Activated T-cell treated with anti-CD3 and anti-CD28 coated beads, Interleukin-2, amount 50 U/mL, for 1 hour (primary cell): ENCODE results near the gene TCERG1L.
"Not testable (repeated sequence)": the region's sequence is repeated elsewhere in the genome, so short reads cannot be mapped to it uniquely, and the experiment has no call there.

Experiments used
- DNase-seq: peaks from one replicate; pipeline ENCODE4 v3.0.0-alpha.2; 2020

TCERG1L gene, protein sequence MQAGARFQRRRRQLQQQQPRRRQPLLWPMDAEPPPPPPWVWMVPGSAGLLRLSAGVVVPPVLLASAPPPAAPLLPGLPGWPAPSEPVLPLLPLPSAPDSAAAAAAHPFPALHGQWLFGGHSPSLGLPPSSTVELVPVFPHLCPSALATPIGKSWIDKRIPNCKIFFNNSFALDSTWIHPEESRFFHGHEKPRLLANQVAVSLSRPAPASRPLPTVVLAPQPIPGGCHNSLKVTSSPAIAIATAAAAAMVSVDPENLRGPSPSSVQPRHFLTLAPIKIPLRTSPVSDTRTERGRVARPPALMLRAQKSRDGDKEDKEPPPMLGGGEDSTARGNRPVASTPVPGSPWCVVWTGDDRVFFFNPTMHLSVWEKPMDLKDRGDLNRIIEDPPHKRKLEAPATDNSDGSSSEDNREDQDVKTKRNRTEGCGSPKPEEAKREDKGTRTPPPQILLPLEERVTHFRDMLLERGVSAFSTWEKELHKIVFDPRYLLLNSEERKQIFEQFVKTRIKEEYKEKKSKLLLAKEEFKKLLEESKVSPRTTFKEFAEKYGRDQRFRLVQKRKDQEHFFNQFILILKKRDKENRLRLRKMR

DNA sequence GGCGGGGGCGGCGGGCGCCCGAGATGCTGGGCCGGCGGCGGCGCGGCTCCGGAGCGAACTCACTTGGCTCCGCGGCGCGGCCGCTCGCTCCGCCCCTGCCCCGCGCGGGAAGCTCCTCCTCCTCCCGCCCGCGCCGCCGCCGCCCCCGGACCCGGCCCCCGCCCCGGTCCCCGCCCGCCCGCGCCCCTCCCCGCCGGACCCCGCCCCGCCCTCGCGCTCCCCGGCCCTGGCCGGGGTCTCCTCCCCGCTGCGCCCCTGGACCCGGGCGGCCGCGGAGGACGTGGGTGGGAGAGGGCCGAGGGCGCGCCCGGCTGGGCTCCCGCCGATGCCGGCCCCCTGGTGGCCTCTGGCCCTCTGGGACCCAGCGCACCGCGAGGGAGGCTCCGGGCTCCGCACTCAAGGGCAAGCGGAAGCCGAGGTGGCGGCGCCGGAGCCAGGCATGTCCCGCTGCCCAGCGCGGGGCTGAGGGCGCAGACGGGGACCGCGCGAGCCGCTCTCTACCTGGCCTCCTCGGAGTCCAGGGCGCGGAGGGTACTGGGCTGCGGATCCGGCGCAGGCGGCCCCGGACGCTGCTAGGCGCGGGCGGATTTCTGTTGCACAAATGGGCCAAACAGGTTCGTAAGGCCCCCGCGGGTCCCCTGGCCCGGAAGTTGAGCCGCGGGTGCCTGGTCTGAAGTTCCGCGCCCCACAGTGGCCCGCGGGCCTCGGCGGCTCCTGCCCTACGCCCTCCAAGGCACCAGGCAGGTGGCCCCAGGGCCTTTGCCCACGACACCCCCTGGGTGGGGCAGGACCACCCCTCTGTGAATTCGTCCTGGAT is at the start of gene TCERG1L:
TSS of gene TCERG1L (minus strand) at position 61 of the 817 bp plus-strand sequence. CDS start 86 bp downstream, outside the sequence.
- no peak for DNase-seq

DNA sequence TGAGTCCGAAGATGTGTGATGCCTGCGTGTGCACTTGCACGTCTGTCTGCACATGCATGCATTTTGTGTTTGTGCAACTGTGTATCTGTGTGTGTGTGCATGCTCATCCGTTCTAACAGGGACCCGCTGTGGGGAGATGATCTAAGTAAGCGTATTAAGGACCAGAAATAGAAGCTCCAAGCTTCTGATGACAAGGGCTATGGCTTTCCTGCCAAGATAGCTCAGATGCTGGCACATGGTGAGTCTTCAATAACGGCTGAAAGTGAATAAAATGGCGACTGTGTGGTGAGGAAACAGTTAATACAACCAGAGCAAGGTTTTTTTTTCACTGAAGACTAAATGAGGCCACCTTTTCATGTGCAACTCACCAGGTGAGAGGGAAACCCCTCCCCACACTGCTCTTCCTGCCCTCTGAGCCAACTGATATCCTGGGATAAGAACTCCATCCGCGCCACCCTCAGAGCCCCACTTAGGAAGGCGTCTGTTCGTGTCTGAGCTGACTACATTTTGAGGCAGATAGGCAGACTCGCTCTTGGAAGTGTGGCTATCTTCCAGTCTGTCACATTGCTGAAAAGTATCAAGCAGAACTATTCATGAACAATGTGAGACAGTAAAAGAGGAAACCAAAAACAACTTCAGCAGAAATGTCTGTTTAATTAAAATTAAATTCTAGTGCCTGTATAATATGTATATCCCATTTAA is 47.4 kb upstream of the TCERG1L start:
- DNase-seq = no peak

DNA sequence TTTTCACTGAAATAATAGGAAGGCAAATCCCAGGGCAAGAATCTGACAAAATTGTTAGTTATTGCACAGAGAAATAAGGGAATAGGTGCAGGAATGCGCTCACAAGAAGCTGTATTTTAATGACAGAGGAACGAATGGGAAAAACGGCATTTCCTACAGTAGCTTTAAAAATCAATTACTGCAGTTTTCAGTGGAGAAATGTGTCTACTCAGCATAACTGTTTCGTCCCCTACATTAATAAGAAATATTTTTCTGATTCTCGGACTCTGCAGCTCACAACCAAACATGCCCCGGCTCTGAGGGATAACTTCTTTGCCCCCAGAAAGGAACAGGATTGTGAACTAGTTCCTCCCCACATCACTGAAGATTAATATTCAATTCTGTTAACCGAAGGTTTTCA is 44.9 kb upstream of the TCERG1L start:
- no peak for DNase-seq

DNA sequence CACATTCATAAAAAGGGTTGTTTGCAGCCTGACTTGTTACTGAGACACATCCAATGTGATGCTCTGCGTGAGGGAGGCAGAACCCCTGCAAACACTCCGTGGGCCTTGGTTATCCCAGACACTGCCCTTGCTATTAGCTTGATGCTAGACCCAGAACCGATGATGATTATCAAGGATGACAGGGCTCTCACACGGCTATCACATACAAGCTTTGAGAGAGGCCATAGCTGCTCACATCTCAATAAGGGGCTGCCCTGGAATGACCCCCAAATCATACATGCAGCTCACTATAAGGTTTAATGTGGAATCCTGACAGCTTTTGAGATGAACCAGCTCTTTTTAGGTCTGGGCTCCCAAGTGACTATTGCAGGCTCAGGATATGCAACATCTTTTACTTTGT is 44.4 kb upstream of the TCERG1L start:
- DNase-seq = no peak

DNA sequence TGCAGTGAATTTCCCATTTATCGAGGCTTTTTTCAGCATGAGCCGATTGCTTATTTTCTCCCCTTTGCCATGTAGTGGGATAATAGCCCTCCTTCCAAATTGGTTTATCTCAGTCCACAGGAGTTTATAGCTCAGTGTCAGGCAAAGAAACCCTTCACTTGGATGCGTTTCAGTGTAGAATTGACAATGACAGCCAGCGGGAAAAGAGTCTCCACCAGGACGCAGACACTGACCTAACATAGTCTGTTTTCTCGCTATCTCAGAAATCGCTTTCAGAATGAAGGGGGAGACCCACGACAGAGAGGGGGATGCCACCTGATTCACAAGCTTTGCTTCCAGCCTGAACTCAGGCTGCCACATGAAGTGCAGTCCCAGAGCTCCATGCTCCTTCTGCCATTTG is 43.5 kb upstream of the TCERG1L start:
- no peak for DNase-seq

DNA sequence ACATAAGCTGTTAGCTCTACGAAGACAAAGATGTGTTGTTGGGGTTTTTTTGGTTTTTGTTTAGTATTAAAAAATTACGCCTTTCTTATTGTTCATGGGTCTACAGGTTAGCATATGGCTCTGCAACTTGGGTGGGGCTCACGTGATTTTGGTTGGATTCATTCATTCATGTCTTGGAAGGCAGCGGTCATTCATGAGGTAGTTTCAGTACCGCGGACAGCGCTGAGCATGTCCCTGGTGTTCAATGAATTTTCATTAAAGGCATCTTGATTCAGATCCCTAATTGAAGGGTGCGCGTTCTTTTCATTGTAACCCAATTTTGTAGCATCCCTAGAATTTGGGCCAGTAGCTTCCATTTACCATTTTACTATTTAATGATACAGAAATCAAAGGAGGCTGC is 42.9 kb upstream of the TCERG1L start:
- DNase-seq = no peak

DNA sequence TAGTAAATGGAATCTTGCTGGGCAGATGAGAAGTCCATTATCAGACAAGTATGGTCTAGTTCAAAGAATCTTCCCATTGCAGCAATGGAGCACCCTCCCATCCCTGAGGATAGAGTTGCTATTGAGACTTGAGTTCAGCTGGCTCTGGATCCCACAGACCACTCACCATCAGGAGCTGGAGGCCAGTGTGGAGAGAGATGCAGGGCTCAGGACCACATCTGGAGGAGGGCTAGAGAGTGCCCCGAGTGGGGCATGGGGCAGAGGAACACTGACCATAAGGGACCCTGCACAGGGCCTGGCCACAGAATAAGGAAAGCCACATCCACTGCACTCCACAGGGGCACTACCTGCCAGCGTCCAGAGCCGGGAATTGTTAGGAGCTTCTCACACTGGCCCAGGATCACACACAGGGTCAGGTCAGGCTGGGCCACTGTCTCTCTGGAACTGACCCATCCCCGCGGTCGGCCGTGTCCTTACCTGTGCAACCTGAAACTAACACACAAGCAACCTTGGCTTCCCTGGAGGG is 41.3 kb upstream of the TCERG1L start:
- DNase-seq = no peak

DNA sequence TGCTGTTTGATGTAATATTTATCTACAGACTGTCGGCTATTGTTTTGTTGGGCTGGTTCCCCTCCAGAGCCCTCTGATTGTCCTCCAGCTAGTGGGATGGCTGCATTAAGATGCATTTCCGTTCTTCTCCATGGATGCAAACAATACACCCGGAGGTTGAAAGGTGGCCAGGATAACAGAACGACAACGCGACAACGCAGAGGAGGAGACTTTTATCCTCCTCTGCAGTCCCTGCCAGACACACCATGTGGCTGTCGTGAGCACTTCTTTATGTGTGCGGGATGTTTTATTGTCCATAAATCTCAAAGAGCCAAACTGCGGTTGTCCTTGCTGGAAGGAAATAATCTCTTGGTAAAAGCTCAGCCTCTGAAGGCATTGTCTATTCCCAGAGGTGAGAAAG is 39.1 kb upstream of the TCERG1L start:
- no peak for DNase-seq

DNA sequence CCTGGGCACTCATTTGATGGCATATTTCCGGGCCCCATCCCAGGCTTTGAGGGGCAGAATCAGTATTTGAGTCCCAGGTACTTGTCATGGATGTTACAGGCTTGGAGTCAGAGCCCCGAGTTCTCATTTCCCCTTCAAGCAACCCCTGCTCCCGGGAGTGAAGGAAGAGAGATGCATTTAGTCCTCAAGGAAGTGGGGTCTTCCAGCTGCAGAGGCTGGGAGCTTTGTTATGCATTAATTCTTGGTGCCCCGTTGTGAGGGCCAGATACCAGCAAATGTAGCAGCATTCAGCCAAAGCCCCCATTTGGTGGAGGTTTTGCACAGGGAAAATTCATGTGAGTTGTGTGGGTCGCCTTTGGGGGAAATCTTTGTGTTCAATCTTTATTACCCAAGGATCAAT is 38.7 kb upstream of the TCERG1L start:
- no peak for DNase-seq

DNA sequence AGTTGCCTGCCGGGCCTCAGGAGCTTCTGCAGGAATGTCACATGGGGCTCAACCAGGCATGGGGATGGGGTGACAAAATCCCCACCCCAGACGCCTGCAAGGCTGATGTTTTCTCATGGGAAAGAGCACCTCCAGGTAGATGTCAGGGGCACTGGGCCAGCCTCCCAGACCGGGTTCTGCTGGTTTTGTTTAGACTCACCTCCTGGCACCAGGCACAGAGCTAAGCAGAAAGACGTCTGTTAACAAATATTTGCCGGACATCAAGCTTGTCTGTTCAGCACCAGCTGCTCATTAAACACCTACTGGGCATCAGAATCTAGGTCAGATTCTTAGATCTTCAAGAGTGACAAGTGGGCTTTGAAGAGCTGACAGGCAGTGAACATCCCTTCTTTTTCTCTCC is 34.9 kb upstream of the TCERG1L start:
- DNase-seq = no peak

DNA sequence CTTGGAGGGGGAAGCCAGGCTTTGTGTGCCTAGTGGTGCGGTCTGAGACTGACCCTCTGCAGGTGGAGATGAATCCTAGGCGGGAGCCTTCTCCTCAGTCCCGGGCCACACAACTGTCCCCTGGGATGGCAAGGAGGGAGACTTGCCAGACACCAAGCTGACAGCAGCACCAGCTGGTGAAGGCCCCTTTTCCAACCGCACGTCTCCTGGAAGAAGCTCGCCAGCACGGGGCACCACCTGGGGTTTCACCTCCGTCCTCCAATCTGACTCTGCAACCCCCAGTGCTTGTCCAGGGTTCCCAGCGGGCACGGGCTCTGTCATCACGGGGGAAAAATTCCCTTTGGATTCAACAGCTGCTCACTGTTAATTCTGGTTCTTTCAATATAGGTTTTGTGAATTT is 34.2 kb upstream of the TCERG1L start:
- no peak for DNase-seq

DNA sequence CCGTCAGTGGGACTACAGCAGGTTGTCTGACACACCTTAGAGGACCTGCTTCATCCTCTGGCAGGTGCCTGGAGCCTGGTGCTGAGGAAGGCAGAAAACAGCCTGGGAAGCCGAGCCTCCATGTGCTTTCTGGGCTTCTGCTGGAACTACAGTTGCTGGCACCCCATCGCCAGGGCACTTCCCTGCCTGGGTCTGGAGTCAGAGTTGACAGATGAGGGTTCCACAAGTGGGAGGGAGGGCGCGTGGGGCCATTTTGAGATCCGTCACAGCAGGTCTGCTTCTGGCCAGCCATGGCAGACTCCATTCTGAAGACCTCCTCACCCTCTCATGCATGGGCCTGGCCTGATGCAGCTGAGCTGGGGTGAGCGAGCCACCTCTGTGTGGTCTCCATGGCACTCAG is 33.2 kb upstream of the TCERG1L start:
- no peak for DNase-seq

DNA sequence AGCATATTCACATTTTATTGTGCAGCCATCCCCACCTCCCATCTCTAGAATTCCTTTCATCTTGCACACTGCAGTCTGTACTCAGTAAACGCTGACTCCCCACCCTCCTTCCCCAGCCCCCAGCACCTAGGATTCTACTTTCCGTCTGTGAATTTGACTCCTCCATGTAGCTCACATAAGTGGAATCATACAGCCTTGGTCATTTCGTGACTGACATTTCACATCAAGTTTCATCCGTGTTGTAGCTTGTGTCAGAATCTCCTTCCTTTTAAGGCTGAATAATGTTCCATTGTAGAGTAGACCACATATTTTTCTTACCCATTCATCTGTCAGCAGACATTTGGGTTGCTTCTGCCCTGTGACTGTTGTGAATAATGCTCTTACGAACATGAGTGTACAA is 26.2 kb upstream of the TCERG1L start:
- DNase-seq = no peak

DNA sequence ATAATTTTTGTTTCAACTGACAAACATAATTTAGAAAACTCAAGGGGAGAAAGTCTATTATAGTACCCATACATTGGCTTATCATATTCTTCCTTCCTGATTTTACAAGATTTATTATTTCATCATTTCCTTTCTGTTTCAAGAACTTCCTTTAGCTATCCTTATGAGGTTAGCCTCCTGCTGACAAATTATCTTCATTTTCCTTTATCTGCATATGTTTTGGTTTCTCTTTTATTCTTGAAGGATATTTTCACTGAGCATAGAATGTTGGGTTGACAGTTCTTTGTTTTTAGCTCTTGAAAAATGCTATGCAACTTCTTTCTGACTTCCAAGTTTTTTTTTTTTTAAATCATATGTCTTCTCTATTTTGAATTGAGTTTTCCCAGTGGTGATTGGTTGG is 21.3 kb upstream of the TCERG1L start:
- DNase-seq = no peak

DNA sequence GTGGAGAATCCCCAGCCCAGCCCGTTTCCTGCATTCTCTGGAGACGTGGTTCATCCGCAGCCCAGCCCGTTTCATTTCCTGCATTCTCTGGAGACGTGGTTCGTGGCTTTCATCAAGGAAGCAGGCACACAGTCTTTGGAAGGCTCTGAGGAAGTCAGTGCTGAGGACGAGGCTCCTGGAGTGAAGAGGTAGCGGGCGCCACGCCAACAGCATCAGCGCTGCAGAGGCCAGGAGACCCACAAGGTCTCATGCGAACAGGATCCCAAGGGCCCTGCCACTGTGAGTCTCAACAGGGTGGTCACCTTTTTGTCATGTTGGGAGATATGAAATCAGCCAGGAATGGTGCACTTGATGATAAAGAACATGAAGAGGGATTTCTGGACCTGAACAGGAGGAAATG is 12.4 kb upstream of the TCERG1L start:
- no peak for DNase-seq

DNA sequence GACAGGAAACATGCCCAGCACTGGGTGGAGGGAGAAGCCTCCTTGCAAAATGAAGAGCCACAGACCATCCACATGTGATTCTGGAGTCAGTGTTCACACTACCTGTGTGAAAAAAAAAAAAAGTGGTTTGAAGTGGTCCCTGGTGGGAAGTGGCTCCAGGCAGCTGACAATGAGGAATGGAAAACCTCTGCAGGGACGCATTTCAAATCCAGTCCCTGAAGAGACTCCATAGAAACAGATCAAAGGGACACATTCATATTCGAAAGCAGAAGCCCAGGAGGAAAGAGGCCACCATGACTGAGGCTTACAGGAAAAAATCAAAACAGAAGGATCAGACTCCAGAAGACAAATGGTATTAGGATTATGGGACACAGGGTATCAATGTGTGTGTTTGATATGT is 11.5 kb upstream of the TCERG1L start:
- no peak for DNase-seq

DNA sequence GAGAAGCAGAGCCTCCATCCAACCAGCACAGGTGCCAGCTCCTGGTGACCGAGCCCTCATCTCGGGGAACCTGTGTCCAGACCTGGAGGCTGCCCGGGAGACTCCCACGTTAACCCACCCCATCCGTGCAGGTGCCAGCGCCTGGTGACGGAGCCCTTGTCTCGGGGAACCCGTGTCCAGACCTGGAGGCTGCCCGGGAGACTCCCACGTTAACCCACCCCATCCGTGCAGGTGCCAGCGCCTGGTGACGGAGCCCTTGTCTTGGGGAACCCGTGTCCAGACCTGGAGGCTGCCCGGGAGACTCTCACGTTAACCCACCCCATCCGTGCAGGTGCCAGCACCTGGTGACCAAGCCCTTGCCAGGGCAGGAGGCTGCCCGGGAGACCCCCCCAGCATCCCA is 11.1 kb upstream of the TCERG1L start:
- DNase-seq = not testable (repeated sequence)

DNA sequence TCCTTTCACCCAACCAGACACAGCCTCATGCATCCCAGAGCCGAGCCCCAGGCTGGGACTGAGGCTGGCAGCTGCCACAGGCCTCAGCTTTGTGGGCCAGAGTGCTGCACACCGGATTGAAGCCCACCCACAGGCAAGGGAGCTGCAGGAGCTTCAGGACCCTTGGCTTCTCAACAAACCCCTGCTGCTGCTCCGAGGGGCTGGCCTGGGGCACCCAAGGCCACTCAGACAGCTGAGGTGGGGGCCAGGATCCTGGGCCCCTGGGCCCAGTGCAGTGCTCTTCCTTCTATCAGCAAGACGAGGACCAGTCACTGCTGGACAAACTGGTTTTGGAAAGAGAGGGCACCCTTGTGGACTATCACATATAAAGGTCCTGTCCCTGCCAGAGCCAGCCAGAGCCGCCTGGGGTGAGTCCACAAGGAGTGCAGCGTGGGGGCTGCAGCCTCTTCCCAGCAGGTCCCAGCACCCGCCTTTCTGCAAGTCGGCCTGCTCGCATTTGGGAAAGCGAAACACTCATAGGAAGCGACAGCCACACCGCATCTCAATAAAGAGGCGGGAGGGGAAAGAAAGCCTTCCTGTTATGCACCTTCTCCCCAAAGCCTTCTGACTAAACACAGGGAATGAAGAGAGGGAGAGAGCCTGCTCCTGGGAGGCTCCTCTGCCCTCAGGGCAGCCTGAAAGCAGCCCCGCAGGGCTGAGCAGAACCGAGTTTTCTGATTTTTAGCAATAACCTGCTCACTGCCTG is 9.5 kb upstream of the TCERG1L start:
- DNase-seq = no peak

DNA sequence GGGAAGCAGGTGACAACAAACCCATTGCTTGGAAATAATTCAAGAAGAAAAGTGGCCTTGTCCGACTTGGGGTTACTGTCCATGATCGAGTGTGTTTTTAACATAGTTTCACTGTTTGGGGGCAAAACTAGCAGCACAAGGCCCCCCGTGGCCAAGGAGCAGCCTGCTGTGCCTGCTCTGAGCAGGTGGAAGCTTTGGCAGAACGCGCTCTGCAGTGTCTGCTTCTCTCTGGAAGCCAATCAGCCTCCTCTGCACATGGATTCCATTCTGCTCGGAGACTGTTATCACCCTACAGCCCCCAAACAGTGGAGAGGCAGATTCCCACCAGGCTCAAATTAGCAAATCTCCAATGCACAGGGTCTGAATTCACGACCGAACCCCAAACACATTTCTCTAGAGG is 7.3 kb upstream of the TCERG1L start:
- DNase-seq = no peak

DNA sequence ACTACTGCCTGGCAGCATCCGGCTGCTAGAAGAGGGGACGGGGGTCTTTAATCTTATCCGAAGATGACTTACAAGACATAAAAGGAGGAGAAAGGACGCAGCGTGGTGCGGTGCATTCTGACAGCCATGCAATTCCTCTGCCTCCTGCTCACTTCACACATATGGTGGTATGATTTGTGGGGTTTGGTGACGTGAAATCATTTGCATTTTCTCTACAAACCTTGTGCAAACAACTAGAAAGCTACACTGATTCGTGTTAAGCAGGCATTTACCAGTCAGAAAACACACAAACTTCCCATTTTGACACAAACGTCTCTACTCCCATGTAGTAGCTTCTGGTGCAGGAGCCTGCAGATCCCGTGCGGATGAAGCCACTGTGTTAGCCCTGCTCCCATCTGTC is 6.8 kb upstream of the TCERG1L start:
- DNase-seq = no peak

DNA sequence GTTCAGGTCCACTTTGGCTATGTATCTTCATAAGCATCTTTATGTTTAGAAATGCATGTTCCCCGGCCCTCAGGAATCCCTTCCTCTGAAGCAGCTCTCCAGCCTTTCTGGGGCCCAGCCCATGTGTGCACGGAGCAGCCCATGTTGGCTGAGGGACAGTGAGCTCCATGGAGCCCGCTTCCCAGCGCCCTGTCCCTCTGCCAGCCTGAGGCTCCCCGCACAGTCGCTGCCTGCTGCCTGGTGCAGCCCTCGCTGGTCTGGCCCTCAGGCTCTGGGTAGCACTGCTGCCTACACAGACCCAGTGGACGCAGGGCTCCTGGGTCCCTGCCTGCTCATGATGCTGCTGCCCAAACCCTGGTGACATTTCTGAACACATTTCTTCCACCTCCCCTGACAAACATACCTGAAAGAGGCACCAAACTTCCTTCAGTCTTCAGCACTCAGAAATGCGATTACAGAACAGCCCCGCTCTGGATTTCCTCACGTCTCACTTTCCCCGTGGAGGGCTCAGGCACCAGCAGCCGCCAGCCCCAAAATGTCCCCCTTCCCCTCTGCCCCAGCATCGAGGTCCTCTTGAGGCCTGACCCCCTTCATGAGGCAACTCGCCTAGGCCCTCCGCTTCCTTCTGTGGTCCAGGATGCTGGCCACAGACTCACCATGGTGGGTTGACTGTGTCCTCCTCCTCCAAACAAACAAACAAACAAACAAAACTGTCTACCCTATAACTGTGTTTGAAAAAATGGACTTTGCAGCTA is 5.0 kb upstream of the TCERG1L start:
- no peak for DNase-seq

DNA sequence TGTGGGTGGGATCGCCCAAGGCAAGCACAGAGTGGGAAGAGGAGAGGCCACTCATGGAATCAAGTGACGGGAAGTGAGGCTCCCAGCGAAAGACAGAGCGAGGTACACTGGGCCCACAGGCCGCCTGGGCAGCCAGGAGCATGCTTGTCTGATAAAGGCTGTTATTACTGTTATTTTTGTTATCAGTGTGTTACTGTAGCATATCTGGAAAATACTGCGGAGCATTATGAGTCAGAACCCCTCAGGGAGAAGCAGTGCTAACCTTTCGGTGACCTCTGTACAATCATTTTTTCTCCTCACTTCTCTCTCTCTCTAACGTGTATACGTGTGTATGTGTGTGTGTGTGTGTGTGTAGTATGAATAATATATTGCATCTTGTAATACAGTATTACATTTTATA is 3.8 kb upstream of the TCERG1L start:
- DNase-seq = no peak
